GM21360 (cell line): Measurements from ENCODE around the gene USP43.
"Not testable (repeated sequence)": the region's sequence is repeated elsewhere in the genome, so short reads cannot be mapped to it uniquely, and the experiment has no call there.

Source experiments
- ATAC-seq: cut with Tn5 transposase; IDR thresholded peaks from one replicate; pipeline ENCODE4 v1.9.1; 2021; ENCODE audit warnings: mild to moderate bottlenecking, moderate library complexity; ENCODE audit not compliant: unreplicated experiment

USP43 gene

GRCh38 chr17:9644910-9645751 is at the start of gene USP43:
Gene USP43, plus strand, starts transcription at chr17:9645517. Its CDS starts 116 bp downstream, at chr17:9645633.
- ATAC-seq: no peak

GRCh38 chr17:9597638-9598037 is 47.7 kb upstream of the USP43 start:
- ATAC-seq: not testable (repeated sequence)

- ATAC-seq: no peak
Measured at GRCh38 chr17:9598661-9599060, 46.7 kb upstream of the USP43 start.

- not testable (repeated sequence) for ATAC-seq
Measured at GRCh38 chr17:9604583-9604982, 40.7 kb upstream of the USP43 start.

- ATAC-seq: no peak
Measured at GRCh38 chr17:9606453-9606852, 38.9 kb upstream of the USP43 start.

GRCh38 chr17:9607058-9607457 is 38.3 kb upstream of the USP43 start:
- not testable (repeated sequence) for ATAC-seq

- ATAC-seq: no peak
Measured at GRCh38 chr17:9611557-9611956, 33.8 kb upstream of the USP43 start.

GRCh38 chr17:9612006-9612405 is 33.3 kb upstream of the USP43 start:
- no peak for ATAC-seq

- ATAC-seq: no peak
Measured at GRCh38 chr17:9615486-9615885, 29.8 kb upstream of the USP43 start.

GRCh38 chr17:9622961-9623360 is 22.4 kb upstream of the USP43 start:
- ATAC-seq: no peak

- ATAC-seq: no peak
Measured at GRCh38 chr17:9628509-9628908, 16.8 kb upstream of the USP43 start.

GRCh38 chr17:9632741-9633140 is 12.6 kb upstream of the USP43 start:
- ATAC-seq: no peak

- ATAC-seq: no peak
Measured at GRCh38 chr17:9635340-9635739, 10.0 kb upstream of the USP43 start.

GRCh38 chr17:9636501-9636900 is 8.8 kb upstream of the USP43 start:
- ATAC-seq: no peak

- ATAC-seq: not testable (repeated sequence)
Measured at GRCh38 chr17:9640388-9640787, 4.9 kb upstream of the USP43 start.

GRCh38 chr17:9643611-9644010 is 1.7 kb upstream of the USP43 start:
- ATAC-seq: no peak

- no peak for ATAC-seq
Measured at GRCh38 chr17:9645851-9646545, 681 bp downstream of the USP43 start.

GRCh38 chr17:9646546-9646885 is 1.2 kb downstream of the USP43 start:
- no peak for ATAC-seq

GRCh38 chr17:9647014-9647413 is 1.7 kb downstream of the USP43 start:
- no peak for ATAC-seq

- ATAC-seq: no peak
Measured at GRCh38 chr17:9648521-9649110, 3.3 kb downstream of the USP43 start.

GRCh38 chr17:9658593-9659211 is 13.4 kb downstream of the USP43 start:
- ATAC-seq: no peak
